ENCODE data around the gene BOD1L2.

The BOD1L2 gene

GRCh38 chr18:57171026-57171425, 24.1 kb downstream of the BOD1L2 start:
- Histone ChIP-seq H3K4me1 (no peaks in the 10 kb centered on the region), H3K27me3 (no peaks in the 10 kb centered on the region), H3K36me3 (no peaks in the 10 kb centered on the region), H3K27ac (no peak overlapping the region), H3K9me3 (peaks cover 0 to 7% (median 0%) of the 10 kb centered on the region in 3 donors), H3K4me3 (no peak overlapping the region)
- intact Hi-C loops (cut with DNase I; ENCODE audit: low total_unique reads) = no loop called here
- no peak for DNase-seq
- no peak for TF ChIP-seq CTCF (IDR thresholded peaks at IDR 0.05)

- H3K36me3 ChIP-seq = no peaks in the 10 kb centered on the region
- TF ChIP-seq CTCF (IDR thresholded peaks at IDR 0.05) = no peak
- intact Hi-C loops (cut with DNase I; ENCODE audit: low total_unique reads) = no loop called here
- peaks cover 0 to 7% (median 0%) of the 10 kb centered on the region in 3 donors for H3K9me3 ChIP-seq
- no peaks in the 10 kb centered on the region for H3K4me1 ChIP-seq
- H3K4me3 ChIP-seq = no peak overlapping the region
- no peaks in the 10 kb centered on the region for H3K27me3 ChIP-seq
- no peak for DNase-seq
- H3K27ac ChIP-seq = no peak overlapping the region
These were observed 28.6 kb downstream of the BOD1L2 start for GRCh38 chr18:57175532-57175931.

- H3K27me3 ChIP-seq = no peaks in the 10 kb centered on the region
- no peak for DNase-seq
- H3K4me3 ChIP-seq = no peak overlapping the region
- no peak for TF ChIP-seq CTCF (IDR thresholded peaks at IDR 0.05)
- peaks cover 3 to 37% (median 26%) of the 10 kb centered on the region in 3 donors for H3K9me3 ChIP-seq
- no peak overlapping the region for H3K27ac ChIP-seq
- no peaks in the 10 kb centered on the region for H3K4me1 ChIP-seq
- no peaks in the 10 kb centered on the region for H3K36me3 ChIP-seq
- intact Hi-C loops (cut with DNase I; ENCODE audit: low total_unique reads) = no loop called here
These were observed 38.5 kb downstream of the BOD1L2 start for GRCh38 chr18:57185434-57185833.

- intact Hi-C loops (cut with DNase I; ENCODE audit: low total_unique reads) = no loop called here
- H3K4me1 ChIP-seq = no peaks in the 10 kb centered on the region
- no peak overlapping the region for H3K27ac ChIP-seq
- no peak overlapping the region for H3K4me3 ChIP-seq
- H3K9me3 ChIP-seq = peaks cover 3 to 24% (median 23%) of the 10 kb centered on the region in 3 donors
- no peaks in the 10 kb centered on the region for H3K36me3 ChIP-seq
- DNase-seq = no peak
- H3K27me3 ChIP-seq = no peaks in the 10 kb centered on the region
- no peak for TF ChIP-seq CTCF (IDR thresholded peaks at IDR 0.05)
These were observed 42.1 kb downstream of the BOD1L2 start for GRCh38 chr18:57188851-57189557.

GRCh38 chr18:57190026-57190425, 43.1 kb downstream of the BOD1L2 start:
- TF ChIP-seq CTCF (IDR thresholded peaks at IDR 0.05) = no peak
- Histone ChIP-seq H3K4me3 (no peak overlapping the region), H3K27ac (no peak overlapping the region), H3K36me3 (no peaks in the 10 kb centered on the region), H3K9me3 (peaks cover 3 to 17% (median 15%) of the 10 kb centered on the region in 3 donors), H3K27me3 (no peaks in the 10 kb centered on the region), H3K4me1 (no peaks in the 10 kb centered on the region)
- no peak for DNase-seq
- intact Hi-C loops (cut with DNase I; ENCODE audit: low total_unique reads) = no loop called here

All from tibial artery (tissue), 4 donors.